Sciatic nerve (tissue), 2 donors: ENCODE data around the gene CTSD. TPM values are rescaled to one million over a fixed set of nuclear protein-coding genes. Genes with fewer than 3 reads are reported as not detected.
"Not testable (repeated sequence)": the region's sequence is repeated elsewhere in the genome, so short reads cannot be mapped to it uniquely, and the experiment has no call there.

Source experiments
- ATAC-seq: fragments of 200-7000 bp; cut with Tn5 transposase; one replicate; pipeline ENCODE4 v1.9.1; 2020; ENCODE audit warnings: mild to moderate bottlenecking, moderate library complexity
- DNase-seq: peaks from one replicate; pipeline ENCODE4 v3.0.0-alpha.2; 2020; ENCODE audit warnings: low spot score
- intact Hi-C: fragments of 100-400 bp; cut with DNase I; formaldehyde crosslinking; loops from one replicate; pipeline ENCODE4 v1.14.2; 2022
- total RNA-seq: library from RNA; stranded (reverse); fragmentation: NEBNext Ultra II Directional; extraction: Animal tissue kit (Norgen Biotek cat#: 25700); gene quantifications from one replicate; pipeline ENCODE4 v1.2.1, GENCODE V29; 2021
- donor health status: DM: no; HTN: no; CAD: no.
- donor health status: DM: no; HTN: no; CAD: no.

The CTSD gene
- total RNA-seq, 1 donor from 2014 or later, result 554 TPM

GRCh38 chr11:1772270-1773130, 8.8 kb upstream of the CTSD start:
- DNase-seq (peak; percentile 71), ATAC-seq (peak; percentile 91)
- intact Hi-C loops, result no loop called here

- ATAC-seq, result peak; percentile 67
- no peak for DNase-seq
- intact Hi-C loops, result no loop called here
Observed at GRCh38 chr11:1771700-1772099, 8.0 kb upstream of the CTSD start.

- DNase-seq (no peak), ATAC-seq (no peak)
- intact Hi-C loops, result no loop called here
Observed at GRCh38 chr11:1771273-1771672, 7.5 kb upstream of the CTSD start.

- ATAC-seq, result no peak
- intact Hi-C loops, result no loop called here
- no peak for DNase-seq
Observed at GRCh38 chr11:1770528-1770927, 6.8 kb upstream of the CTSD start.

- ATAC-seq, result no peak
- intact Hi-C loops, result no loop called here
- DNase-seq, result no peak
Observed at GRCh38 chr11:1770061-1770460, 6.3 kb upstream of the CTSD start.

GRCh38 chr11:1769304-1769936, 5.7 kb upstream of the CTSD start:
- DNase-seq, intact Hi-C loops, ATAC-seq: not testable (repeated sequence)

- no peak for ATAC-seq
- intact Hi-C loops, result no loop called here
- no peak for DNase-seq
Observed at GRCh38 chr11:1768141-1768469, 4.4 kb upstream of the CTSD start.

GRCh38 chr11:1767399-1768140, 3.8 kb upstream of the CTSD start:
- ATAC-seq, result no peak
- intact Hi-C loops, result no loop called here
- DNase-seq, result no peak

- intact Hi-C loops, result no loop called here
- DNase-seq (peak; percentile 56), ATAC-seq (no peak)
Observed at GRCh38 chr11:1766719-1767398, 3.1 kb upstream of the CTSD start.

GRCh38 chr11:1765871-1766718, 2.4 kb upstream of the CTSD start:
- intact Hi-C loops, result no loop called here
- DNase-seq (peak; percentile 61), ATAC-seq (no peak)

- intact Hi-C loops, result no loop called here
- ATAC-seq (no peak), DNase-seq (no peak)
Observed at GRCh38 chr11:1763336-1763795, 361 bp downstream of the CTSD start.

- ATAC-seq (peak; percentile 7), DNase-seq (no peak)
- intact Hi-C loops, result no loop called here
Observed at GRCh38 chr11:1762537-1763302, 1.0 kb downstream of the CTSD start.

- ATAC-seq (peak; percentile 0), DNase-seq (no peak)
- intact Hi-C loops, result loop anchor here (2.0 kb wide), 1 partner anchor 13 kb away; no protein-coding TSS in a partner anchor
Observed at GRCh38 chr11:1761857-1762536, 1.7 kb downstream of the CTSD start.

- intact Hi-C loops, result loop anchor here (2.0 kb wide), 1 partner anchor 14 kb away; no protein-coding TSS in a partner anchor
- no peak for ATAC-seq
Observed at GRCh38 chr11:1761110-1761856, 2.4 kb downstream of the CTSD start.

GRCh38 chr11:1760351-1761109, 3.2 kb downstream of the CTSD start:
- DNase-seq (peak; percentile 91), ATAC-seq (peak; percentile 82)
- intact Hi-C loops, result loop anchor here (2.0 kb wide), 1 partner anchor 14 kb away; no protein-coding TSS in a partner anchor

More at GRCh38 chr11:1761110-1761856, 2.4 kb downstream of the CTSD start:
- DNase-seq, result no peak
